Esophagus muscularis mucosa (tissue), 4 donors: ENCODE data around the gene ADAM23. TPM values are rescaled to one million over a fixed set of nuclear protein-coding genes. Genes with fewer than 3 reads are reported as not detected.

Experiments
- DNase-seq: peaks from one replicate; pipeline ENCODE4 v3.0.0-alpha.2; 2017; ENCODE audit errors: extremely low spot score
- H3K27ac ChIP-seq, 4 donors: fragments of 200-600 bp; sonication (generic); replicated peaks in 1 of 4; 1 replicate in 3 of 4; 2 replicates in 1 of 4; pipeline ENCODE4 v1.5.1; 2016 to 2019; ENCODE audit warnings: mild to moderate bottlenecking in 1 of 4
- H3K27me3 ChIP-seq, 4 donors: fragments of 200-600 bp; sonication (generic); one replicate each; pipeline versions ENCODE4 v1.5.1 to v1.6.0; 2016 to 2019
- H3K36me3 ChIP-seq, 4 donors: fragments of 200-600 bp; sonication (generic); one replicate each; pipeline ENCODE4 v1.5.1; 2016 to 2019
- H3K4me1 ChIP-seq, 4 donors: fragments of 200-600 bp; sonication (generic); one replicate each; pipeline ENCODE4 v1.5.1; 2016 to 2019
- H3K4me3 ChIP-seq, 4 donors: fragments of 200-600 bp; sonication (generic); 1 replicate in 2 of 4; 2 replicates in 2 of 4; pipeline ENCODE4 v1.5.1; 2016 to 2019; ENCODE audit warnings: mild to moderate bottlenecking in 4 of 4, moderate library complexity in 1 of 4
- H3K9me3 ChIP-seq, 4 donors: fragments of 200-600 bp; sonication (generic); 1 replicate in 3 of 4; 2 replicates in 1 of 4; pipeline ENCODE4 v1.5.1; 2016 to 2019
- EP300 ChIP-seq: sonication (generic); formaldehyde crosslinking; IDR thresholded peaks from one replicate; pipeline ENCODE4 v1.6.1; 2017; ENCODE audit warnings: antibody characterized with exemption
- POLR2A ChIP-seq: fragments of 450-650 bp; IDR thresholded peaks from one replicate; pipeline ENCODE4 v1.6.1; 2017; ENCODE audit warnings: antibody characterized with exemption, moderate library complexity, mild to moderate bottlenecking, low read depth
- POLR2AphosphoS5 ChIP-seq, 2 donors: sonication (generic); formaldehyde crosslinking; IDR thresholded peaks; one replicate each; pipeline ENCODE4 v1.6.1; 2017; ENCODE audit warnings: antibody characterized with exemption in 2 of 2
- WGBS: methylation state at CpG from one replicate; pipeline ENCODE4 v1.1.5; 2018; 5-methylcytosine and 5-hydroxymethylcytosine counted together
- intact Hi-C: fragments of 100-400 bp; cut with DNase I; formaldehyde crosslinking; loops from one replicate; pipeline ENCODE4 v1.15.1; 2023
- total RNA-seq, 4 donors: library from RNA; depleted of rRNA; stranded (reverse); fragments of >200 nt; gene quantifications; one replicate each; pipeline versions ENCODE4 v1.1.0 to v1.2.1, GENCODE V29; 2016
- TF ChIP-seq, protein P1 (sequence below), 3 experiments: fragments of 200-600 bp in 2 of 3; fragments of 450-650 bp in 1 of 3; sonication (generic) in 2 of 3; IDR thresholded peaks; one replicate each; pipeline ENCODE4 v1.5.1; 2017 to 2019; ENCODE audit warnings: antibody characterized with exemption in 3 of 3, mild to moderate bottlenecking in 2 of 3, moderate library complexity in 1 of 3

Gene ADAM23
- total RNA-seq, 4 donors from 2014 or later, result 1.5 to 3.0 (median 2.2) TPM

DNA sequence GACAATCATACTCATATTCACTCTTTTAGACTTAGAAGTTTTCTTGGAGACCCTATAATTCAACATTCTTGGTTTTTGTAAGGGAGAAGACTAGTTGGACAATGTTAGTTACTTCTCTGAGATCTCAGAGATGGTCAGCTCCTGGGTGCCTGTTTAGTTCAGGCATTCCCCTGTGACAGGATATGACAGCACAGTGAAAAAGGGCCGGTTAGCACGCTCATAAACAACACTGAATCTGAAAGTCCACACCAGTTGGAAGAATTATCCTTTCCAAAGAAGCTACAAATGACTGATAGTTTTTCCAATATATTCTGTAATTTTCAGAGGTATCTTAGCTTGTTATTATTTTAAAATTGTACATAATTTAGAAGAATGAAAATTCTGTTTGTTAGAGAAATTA lies 75.7 kb downstream of the ADAM23 start:
- Histone ChIP-seq H3K4me1 (peaks cover 0 to 6% (median 2%) of the 10 kb centered on the region in 4 donors), H3K9me3 (no peaks in the 10 kb centered on the region), H3K27ac (no peak overlapping the region), H3K36me3 (no peaks in the 10 kb centered on the region), H3K4me3 (no peak overlapping the region), H3K27me3 (no peaks in the 10 kb centered on the region)
- WGBS, result 90% methylated on average over 2 of the region's 2 CpGs
- TF ChIP-seq POLR2A, result no peak
- TF ChIP-seq, protein P1, sequence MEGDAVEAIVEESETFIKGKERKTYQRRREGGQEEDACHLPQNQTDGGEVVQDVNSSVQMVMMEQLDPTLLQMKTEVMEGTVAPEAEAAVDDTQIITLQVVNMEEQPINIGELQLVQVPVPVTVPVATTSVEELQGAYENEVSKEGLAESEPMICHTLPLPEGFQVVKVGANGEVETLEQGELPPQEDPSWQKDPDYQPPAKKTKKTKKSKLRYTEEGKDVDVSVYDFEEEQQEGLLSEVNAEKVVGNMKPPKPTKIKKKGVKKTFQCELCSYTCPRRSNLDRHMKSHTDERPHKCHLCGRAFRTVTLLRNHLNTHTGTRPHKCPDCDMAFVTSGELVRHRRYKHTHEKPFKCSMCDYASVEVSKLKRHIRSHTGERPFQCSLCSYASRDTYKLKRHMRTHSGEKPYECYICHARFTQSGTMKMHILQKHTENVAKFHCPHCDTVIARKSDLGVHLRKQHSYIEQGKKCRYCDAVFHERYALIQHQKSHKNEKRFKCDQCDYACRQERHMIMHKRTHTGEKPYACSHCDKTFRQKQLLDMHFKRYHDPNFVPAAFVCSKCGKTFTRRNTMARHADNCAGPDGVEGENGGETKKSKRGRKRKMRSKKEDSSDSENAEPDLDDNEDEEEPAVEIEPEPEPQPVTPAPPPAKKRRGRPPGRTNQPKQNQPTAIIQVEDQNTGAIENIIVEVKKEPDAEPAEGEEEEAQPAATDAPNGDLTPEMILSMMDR (IDR thresholded peaks at IDR 0.05), result no peak
- TF ChIP-seq POLR2AphosphoS5 (IDR thresholded peaks at IDR 0.05), result no peak
- TF ChIP-seq EP300, result no peak
- no peak for DNase-seq
- intact Hi-C loops, result no loop called here

DNA sequence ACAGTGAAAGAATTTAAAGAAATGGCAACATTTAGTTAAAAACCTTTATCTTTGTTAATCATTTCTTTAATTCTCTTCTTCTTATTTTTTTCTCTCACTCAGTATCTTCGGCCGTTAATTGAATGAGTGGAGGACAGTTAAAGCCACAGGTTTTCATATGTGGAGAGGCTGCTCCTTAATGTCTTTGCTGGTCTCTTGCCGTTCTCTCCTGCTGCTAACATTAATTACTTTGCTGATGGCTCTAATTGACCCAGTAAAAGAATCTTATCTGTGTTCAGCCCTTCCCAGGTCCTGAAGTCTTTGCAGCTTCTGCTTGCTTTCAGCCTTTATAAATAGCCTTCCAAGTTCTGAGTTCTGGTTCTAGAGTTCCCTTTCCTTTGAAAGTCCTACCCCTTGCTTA lies 77.1 kb downstream of the ADAM23 start:
- peaks cover 0 to 5% (median under 1%) of the 10 kb centered on the region in 4 donors for H3K4me1 ChIP-seq
- intact Hi-C loops, result no loop called here
- WGBS, result 94% methylated on average over 3 of the region's 3 CpGs
- no peaks in the 10 kb centered on the region for H3K9me3 ChIP-seq
- no peaks in the 10 kb centered on the region for H3K27me3 ChIP-seq
- H3K27ac ChIP-seq, result no peak overlapping the region
- no peak overlapping the region for H3K4me3 ChIP-seq
- no peak for DNase-seq
- H3K36me3 ChIP-seq, result no peaks in the 10 kb centered on the region
- TF ChIP-seq, protein P1 (IDR thresholded peaks at IDR 0.05), result no peak
- TF ChIP-seq POLR2A, result no peak
- no peak for TF ChIP-seq EP300
- TF ChIP-seq POLR2AphosphoS5 (IDR thresholded peaks at IDR 0.05), result no peak

DNA sequence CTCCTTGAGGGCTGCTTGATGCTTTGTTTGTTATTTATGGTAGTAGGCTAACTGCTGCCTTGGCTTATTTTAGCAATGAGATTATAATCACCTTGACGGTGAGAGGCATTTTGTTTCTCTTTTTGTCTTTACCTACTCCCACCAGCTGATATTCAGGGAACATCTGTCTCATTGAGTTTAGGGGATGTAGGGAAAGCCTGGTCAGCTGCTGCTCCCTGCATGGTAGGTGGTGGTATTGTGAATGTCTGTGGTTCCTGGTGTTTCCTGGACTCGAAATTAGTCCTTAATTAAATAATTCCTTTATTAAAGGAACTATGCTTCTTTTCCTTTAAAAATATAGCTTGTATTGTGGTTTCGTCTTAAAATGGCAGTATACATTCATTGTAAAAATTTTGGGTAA lies 77.8 kb downstream of the ADAM23 start:
- Histone ChIP-seq H3K36me3 (no peaks in the 10 kb centered on the region), H3K27ac (no peak overlapping the region), H3K9me3 (no peaks in the 10 kb centered on the region), H3K27me3 (no peaks in the 10 kb centered on the region), H3K4me3 (no peak overlapping the region), H3K4me1 (no peaks in the 10 kb centered on the region)
- intact Hi-C loops, result no loop called here
- no peak for TF ChIP-seq EP300
- no peak for TF ChIP-seq POLR2A
- TF ChIP-seq, protein P1 (IDR thresholded peaks at IDR 0.05), result no peak
- TF ChIP-seq POLR2AphosphoS5 (IDR thresholded peaks at IDR 0.05), result no peak
- 67% methylated on average over 3 of the region's 3 CpGs for WGBS
- DNase-seq, result no peak

DNA sequence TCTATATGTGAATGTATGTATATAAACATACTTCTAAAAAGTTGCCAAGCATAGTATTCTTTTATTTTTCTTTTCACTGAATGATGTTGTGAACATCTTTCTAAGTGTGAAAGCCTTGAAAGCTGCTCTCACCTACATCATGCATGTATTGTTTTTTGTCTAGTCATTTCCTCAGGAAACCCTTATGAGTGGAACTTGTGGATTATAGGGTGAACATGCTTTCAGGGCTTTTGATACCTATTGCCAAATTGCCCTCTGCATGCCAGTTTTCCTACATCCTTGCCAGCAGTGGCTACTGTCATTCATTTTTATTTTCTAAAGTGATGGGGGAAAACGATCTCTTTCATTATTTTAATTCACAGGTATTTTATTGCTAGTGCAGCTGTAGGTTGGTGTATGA lies 78.3 kb downstream of the ADAM23 start:
- TF ChIP-seq POLR2A (no peak), POLR2AphosphoS5 (IDR thresholded peaks at IDR 0.05) (no peak), EP300 (no peak)
- TF ChIP-seq, protein P1 (IDR thresholded peaks at IDR 0.05), result no peak
- Histone ChIP-seq H3K9me3 (no peaks in the 10 kb centered on the region), H3K4me3 (no peak overlapping the region), H3K36me3 (no peaks in the 10 kb centered on the region), H3K27me3 (no peaks in the 10 kb centered on the region), H3K27ac (no peak overlapping the region), H3K4me1 (no peaks in the 10 kb centered on the region)
- DNase-seq, result no peak
- intact Hi-C loops, result no loop called here
- 77% methylated on average over 1 of the region's 1 CpG for WGBS

DNA sequence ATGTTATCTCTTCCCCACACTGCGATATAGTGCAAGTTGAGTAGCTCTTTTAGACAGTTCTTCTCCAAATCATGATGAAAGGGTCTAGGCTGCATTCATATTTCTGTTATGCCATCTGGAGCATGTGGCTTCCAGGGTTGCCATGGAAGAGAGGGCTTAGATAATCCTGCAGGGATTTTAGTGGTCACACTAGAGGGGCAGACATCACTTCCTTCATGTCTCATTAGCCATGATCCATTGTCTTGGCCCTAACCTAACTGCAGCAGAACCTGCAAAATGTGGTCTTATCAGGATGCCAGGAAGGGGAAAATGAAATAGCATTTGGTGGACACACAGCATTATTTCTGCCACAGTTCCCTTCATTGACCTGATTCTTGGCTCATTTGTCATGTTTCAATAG lies 83.1 kb downstream of the ADAM23 start:
- Histone ChIP-seq H3K4me3 (no peak overlapping the region), H3K4me1 (peaks cover 0 to 1% (median 0%) of the 10 kb centered on the region in 4 donors), H3K27me3 (no peaks in the 10 kb centered on the region), H3K9me3 (no peaks in the 10 kb centered on the region), H3K27ac (no peak overlapping the region), H3K36me3 (no peaks in the 10 kb centered on the region)
- intact Hi-C loops, result no loop called here
- WGBS, result 91% methylated on average over 1 of the region's 1 CpG
- TF ChIP-seq POLR2AphosphoS5 (IDR thresholded peaks at IDR 0.05) (no peak), POLR2A (no peak)
- DNase-seq, result no peak
